Gastroesophageal sphincter (tissue), 3 donors: ENCODE measurements around the gene C9.

Source experiments
- CTCF ChIP-seq, 4 experiments: fragments of 200-600 bp in 2 of 4; fragments of 450-650 bp in 2 of 4; sonication (generic) in 1 of 4; IDR thresholded peaks; one replicate each; pipeline ENCODE4 v1.5.1; 2017 to 2019; ENCODE audit warnings: antibody characterized with exemption in 4 of 4, mild to moderate bottlenecking in 2 of 4, moderate library complexity in 2 of 4
- EP300 ChIP-seq: sonication (generic); formaldehyde crosslinking; IDR thresholded peaks from one replicate; pipeline ENCODE4 v1.6.1; 2017; ENCODE audit warnings: antibody characterized with exemption, mild to moderate bottlenecking
- POLR2A ChIP-seq, 2 donors: fragments of 450-650 bp; IDR thresholded peaks; one replicate each; pipeline ENCODE4 v1.6.1; 2017; ENCODE audit warnings: antibody characterized with exemption in 2 of 2, mild to moderate bottlenecking in 2 of 2, moderate library complexity in 1 of 2
- POLR2AphosphoS5 ChIP-seq: sonication (generic); formaldehyde crosslinking; IDR thresholded peaks from one replicate; pipeline ENCODE4 v1.6.1; 2017; ENCODE audit warnings: antibody characterized with exemption

GRCh38 chr5:39362646-39363045, 1.6 kb downstream of the C9 start:
- TF ChIP-seq CTCF (IDR thresholded peaks at IDR 0.05) (no peak), POLR2A (IDR thresholded peaks at IDR 0.05) (no peak), EP300 (no peak), POLR2AphosphoS5 (no peak)
